Uterus (tissue), 2 donors: ENCODE measurements around the gene C4A.
"Not testable (repeated sequence)": the region's sequence is repeated elsewhere in the genome, so short reads cannot be mapped to it uniquely, and the experiment has no call there.

ENCODE experiments used
- CTCF ChIP-seq, 4 experiments: fragments of 200-600 bp in 2 of 4; fragments of 450-650 bp in 2 of 4; sonication (generic) in 2 of 4; IDR thresholded peaks; one replicate each; pipeline ENCODE4 v1.5.1; 2016 to 2019; ENCODE audit warnings: antibody characterized with exemption in 4 of 4, mild to moderate bottlenecking in 2 of 4, moderate library complexity in 1 of 4
- POLR2A ChIP-seq, 2 donors: fragments of 450-650 bp; IDR thresholded peaks; one replicate each; pipeline ENCODE4 v1.6.1; 2016; ENCODE audit warnings: antibody characterized with exemption in 2 of 2, mild to moderate bottlenecking in 1 of 2, moderate library complexity in 1 of 2

GRCh38 chr6:31994421-31994820 lies 12.6 kb downstream of the C4A start:
- not testable (repeated sequence) for TF ChIP-seq POLR2A, CTCF (IDR thresholded peaks at IDR 0.05)
